ENCODE measurements around the gene SSTR3. TPM values are rescaled to one million over a fixed set of nuclear protein-coding genes. Genes with fewer than 3 reads are reported as not detected.

Gene SSTR3
- total and polyA plus RNA-seq, 4 donors = 0.19 TPM; not detected in 3

DNA sequence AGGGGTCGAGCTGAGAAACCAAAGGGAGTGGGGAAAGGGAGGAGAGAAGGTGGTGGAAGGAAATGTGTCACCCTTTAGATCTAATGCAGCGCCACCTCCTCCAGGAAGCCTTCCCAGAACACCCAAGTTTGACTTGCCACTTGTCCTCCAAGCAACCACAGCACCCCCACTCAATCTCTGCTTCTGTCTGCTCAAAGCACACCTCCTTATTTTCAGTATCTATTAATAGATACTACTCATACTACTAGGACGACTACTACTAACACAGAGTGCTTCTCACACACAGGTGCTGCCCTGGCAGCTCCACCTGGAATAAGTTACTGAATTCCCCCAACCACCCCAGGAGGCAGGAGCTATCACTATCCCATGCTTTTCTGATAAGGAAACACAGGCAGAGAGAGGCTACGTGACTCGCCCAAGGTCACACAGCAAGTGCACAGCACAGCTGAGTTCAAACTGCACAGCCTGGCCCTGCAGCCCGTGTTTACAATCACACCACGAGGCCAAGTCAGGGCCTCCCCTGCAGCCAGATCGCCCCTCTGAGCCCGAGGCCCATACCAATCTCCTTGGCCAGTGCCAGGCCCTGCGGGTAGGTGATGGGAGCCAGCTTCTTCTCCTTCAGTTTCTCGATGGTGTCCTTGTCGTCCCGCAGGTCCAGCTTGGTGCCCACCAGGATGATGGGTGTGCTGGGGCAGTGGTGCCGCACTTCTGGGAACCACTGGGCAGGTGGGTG lies 18.6 kb upstream of the SSTR3 start:
- Histone ChIP-seq H3K27me3 (ENCODE audit: control insufficient read depth in 4 of 4, insufficient read depth in 4 of 4, low read length in 3 of 4) (no peaks in the 10 kb centered on the region), H3K9me3 (ENCODE audit: control insufficient read depth in 4 of 4, low read length in 3 of 4) (no peaks in the 10 kb centered on the region), H3K4me1 (ENCODE audit: control insufficient read depth in 4 of 4, insufficient read depth in 4 of 4, low read length in 3 of 4) (peaks cover 0 to 5% (median 2%) of the 10 kb centered on the region in 4 donors), H3K9ac (ENCODE audit: low read depth in 1 of 2, low read length in 2 of 2) (no peak overlapping the region), H3K36me3 (ENCODE audit: control insufficient read depth in 4 of 4, insufficient read depth in 3 of 4, low read depth in 1 of 4, low read length in 3 of 4) (no peaks in the 10 kb centered on the region), H3K27ac (ENCODE audit: low read depth in 1 of 2, low read length in 2 of 2) (peak overlapping the region; percentile 40 to 48), H3K4me3 (ENCODE audit: low read depth in 1 of 3, low read length in 3 of 3) (no peak overlapping the region)
- TF ChIP-seq, protein P1, sequence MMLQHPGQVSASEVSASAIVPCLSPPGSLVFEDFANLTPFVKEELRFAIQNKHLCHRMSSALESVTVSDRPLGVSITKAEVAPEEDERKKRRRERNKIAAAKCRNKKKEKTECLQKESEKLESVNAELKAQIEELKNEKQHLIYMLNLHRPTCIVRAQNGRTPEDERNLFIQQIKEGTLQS (IDR thresholded peaks at IDR 0.05) = no peak
- TF ChIP-seq TAF1 (conservative IDR thresholded peaks at IDR 0.05) (no peak), YY1 (IDR thresholded peaks at IDR 0.05) (no peak), FOXA2 (IDR thresholded peaks at IDR 0.05) (no peak), HNF4A (conservative IDR thresholded peaks at IDR 0.05) (no peak), JUND (IDR thresholded peaks at IDR 0.05) (no peak), NR2F2 (IDR thresholded peaks at IDR 0.05) (no peak), SP1 (IDR thresholded peaks at IDR 0.05) (no peak), RXRA (IDR thresholded peaks at IDR 0.05) (no peak)
- TF ChIP-seq, protein P2, sequence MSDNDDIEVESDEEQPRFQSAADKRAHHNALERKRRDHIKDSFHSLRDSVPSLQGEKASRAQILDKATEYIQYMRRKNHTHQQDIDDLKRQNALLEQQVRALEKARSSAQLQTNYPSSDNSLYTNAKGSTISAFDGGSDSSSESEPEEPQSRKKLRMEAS (IDR thresholded peaks at IDR 0.05) = no peak
- TF ChIP-seq, protein P3, sequence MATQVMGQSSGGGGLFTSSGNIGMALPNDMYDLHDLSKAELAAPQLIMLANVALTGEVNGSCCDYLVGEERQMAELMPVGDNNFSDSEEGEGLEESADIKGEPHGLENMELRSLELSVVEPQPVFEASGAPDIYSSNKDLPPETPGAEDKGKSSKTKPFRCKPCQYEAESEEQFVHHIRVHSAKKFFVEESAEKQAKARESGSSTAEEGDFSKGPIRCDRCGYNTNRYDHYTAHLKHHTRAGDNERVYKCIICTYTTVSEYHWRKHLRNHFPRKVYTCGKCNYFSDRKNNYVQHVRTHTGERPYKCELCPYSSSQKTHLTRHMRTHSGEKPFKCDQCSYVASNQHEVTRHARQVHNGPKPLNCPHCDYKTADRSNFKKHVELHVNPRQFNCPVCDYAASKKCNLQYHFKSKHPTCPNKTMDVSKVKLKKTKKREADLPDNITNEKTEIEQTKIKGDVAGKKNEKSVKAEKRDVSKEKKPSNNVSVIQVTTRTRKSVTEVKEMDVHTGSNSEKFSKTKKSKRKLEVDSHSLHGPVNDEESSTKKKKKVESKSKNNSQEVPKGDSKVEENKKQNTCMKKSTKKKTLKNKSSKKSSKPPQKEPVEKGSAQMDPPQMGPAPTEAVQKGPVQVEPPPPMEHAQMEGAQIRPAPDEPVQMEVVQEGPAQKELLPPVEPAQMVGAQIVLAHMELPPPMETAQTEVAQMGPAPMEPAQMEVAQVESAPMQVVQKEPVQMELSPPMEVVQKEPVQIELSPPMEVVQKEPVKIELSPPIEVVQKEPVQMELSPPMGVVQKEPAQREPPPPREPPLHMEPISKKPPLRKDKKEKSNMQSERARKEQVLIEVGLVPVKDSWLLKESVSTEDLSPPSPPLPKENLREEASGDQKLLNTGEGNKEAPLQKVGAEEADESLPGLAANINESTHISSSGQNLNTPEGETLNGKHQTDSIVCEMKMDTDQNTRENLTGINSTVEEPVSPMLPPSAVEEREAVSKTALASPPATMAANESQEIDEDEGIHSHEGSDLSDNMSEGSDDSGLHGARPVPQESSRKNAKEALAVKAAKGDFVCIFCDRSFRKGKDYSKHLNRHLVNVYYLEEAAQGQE (IDR thresholded peaks at IDR 0.05) = no peak
- no peak for DNase-seq (ENCODE audit: low spot score)
- WGBS = 76% methylated on average over 14 of the region's 14 CpGs

GRCh38 chr22:37229805-37230672 lies 17.8 kb upstream of the SSTR3 start:
- Histone ChIP-seq H3K9me3 (ENCODE audit: control insufficient read depth in 4 of 4, low read length in 3 of 4) (no peaks in the 10 kb centered on the region), H3K27ac (ENCODE audit: low read depth in 1 of 2, low read length in 2 of 2) (peak overlapping the region; percentile 48 to 73), H3K36me3 (ENCODE audit: control insufficient read depth in 4 of 4, insufficient read depth in 3 of 4, low read depth in 1 of 4, low read length in 3 of 4) (no peaks in the 10 kb centered on the region), H3K27me3 (ENCODE audit: control insufficient read depth in 4 of 4, insufficient read depth in 4 of 4, low read length in 3 of 4) (no peaks in the 10 kb centered on the region), H3K9ac (ENCODE audit: low read depth in 1 of 2, low read length in 2 of 2) (peak overlapping the region in 1 of 2 donors; percentile 27), H3K4me3 (ENCODE audit: low read depth in 1 of 3, low read length in 3 of 3) (no peak overlapping the region), H3K4me1 (ENCODE audit: control insufficient read depth in 4 of 4, insufficient read depth in 4 of 4, low read length in 3 of 4) (peaks cover 0 to 5% (median 2%) of the 10 kb centered on the region in 4 donors)
- 75% methylated on average over 8 of the region's 8 CpGs for WGBS
- DNase-seq (ENCODE audit: low spot score) = no peak
- no peak for TF ChIP-seq GABPA (IDR thresholded peaks at IDR 0.05 in 1 of 2, conservative IDR thresholded peaks at IDR 0.05 in 1 of 2)
- peak in 1 of 2 donors; percentile 52 for TF ChIP-seq RXRA (IDR thresholded peaks at IDR 0.05)
- TF ChIP-seq JUND (IDR thresholded peaks at IDR 0.05) = no peak

All from liver (tissue), 9 donors.